Transverse colon (tissue), 4 donors: ENCODE results near the gene NDUFC2.

ENCODE experiments used
- CTCF ChIP-seq, 5 experiments: fragments of 200-600 bp in 3 of 5; fragments of 450-650 bp in 2 of 5; sonication (generic) in 3 of 5; IDR thresholded peaks; 1 replicate in 2 of 5; 2 replicates in 3 of 5; pipeline ENCODE4 v1.5.1; 2016 to 2017; ENCODE audit warnings: antibody characterized with exemption in 5 of 5, inconsistent platforms in 3 of 5, mild to moderate bottlenecking in 2 of 5, moderate library complexity in 1 of 5
- EP300 ChIP-seq: sonication (generic); formaldehyde crosslinking; IDR thresholded peaks from one replicate; pipeline ENCODE4 v1.6.1; 2017; ENCODE audit warnings: antibody characterized with exemption, low read depth
- POLR2A ChIP-seq: fragments of 450-650 bp; IDR thresholded peaks from one replicate; pipeline ENCODE4 v1.6.1; 2016; ENCODE audit warnings: antibody characterized with exemption, mild to moderate bottlenecking, moderate library complexity
- POLR2AphosphoS5 ChIP-seq, 3 donors: sonication (generic); formaldehyde crosslinking; IDR thresholded peaks; one replicate each; pipeline ENCODE4 v1.6.1; 2016; ENCODE audit warnings: antibody characterized with exemption in 3 of 3

GRCh38 chr11:78083021-78083420 lies 3.4 kb upstream of the NDUFC2 start:
- no peak for TF ChIP-seq CTCF (IDR thresholded peaks at IDR 0.05)
- TF ChIP-seq POLR2A, result no peak
- no peak for TF ChIP-seq POLR2AphosphoS5 (IDR thresholded peaks at IDR 0.05)
- no peak for TF ChIP-seq EP300
